NT2/D1 (cell line): ENCODE data around the gene DRC7.

Experiments
- DNase-seq: peaks from one replicate; pipeline ENCODE4 v3.0.0-alpha.2; 2011; ENCODE audit warnings: low read depth, low spot score
- H3K27me3 ChIP-seq: 2 replicates; pipeline ENCODE4 v1.6.0; 2011; ENCODE audit warnings: mild to moderate bottlenecking; ENCODE audit not compliant: insufficient read length, insufficient read depth
- H3K36me3 ChIP-seq: 2 replicates; pipeline ENCODE4 v1.6.1; 2011; ENCODE audit warnings: mild to moderate bottlenecking, low read length, mixed read lengths; ENCODE audit not compliant: insufficient read depth, insufficient read length
- H3K4me1 ChIP-seq: 2 replicates; pipeline ENCODE4 v1.5.1; 2011; ENCODE audit not compliant: insufficient read depth, insufficient read length
- H3K4me3 ChIP-seq: 2 replicates; pipeline ENCODE4 v1.5.1; 2011; ENCODE audit warnings: low read depth; ENCODE audit not compliant: insufficient read length
- H3K9ac ChIP-seq: 2 replicates; pipeline ENCODE4 v1.6.0; 2011; ENCODE audit warnings: low read depth; ENCODE audit not compliant: insufficient read length
- H3K9me3 ChIP-seq: 2 replicates; pipeline ENCODE4 v1.5.1; 2011; ENCODE audit warnings: mild to moderate bottlenecking, low read length; ENCODE audit not compliant: insufficient read depth
- SUZ12 ChIP-seq: IDR thresholded peaks from 2 replicates; pipeline ENCODE4 v1.6.1; 2011; ENCODE audit not compliant: insufficient read length, insufficient read depth; ENCODE audit errors: extremely low read depth
- YY1 ChIP-seq: IDR thresholded peaks from 2 replicates; pipeline ENCODE4 v1.6.1; 2011; ENCODE audit not compliant: insufficient read length, insufficient read depth
- ZNF274 ChIP-seq: IDR thresholded peaks from 2 replicates; pipeline ENCODE4 v1.6.1; 2011; ENCODE audit warnings: mild to moderate bottlenecking, low read depth, low read length

DRC7 gene

DNA sequence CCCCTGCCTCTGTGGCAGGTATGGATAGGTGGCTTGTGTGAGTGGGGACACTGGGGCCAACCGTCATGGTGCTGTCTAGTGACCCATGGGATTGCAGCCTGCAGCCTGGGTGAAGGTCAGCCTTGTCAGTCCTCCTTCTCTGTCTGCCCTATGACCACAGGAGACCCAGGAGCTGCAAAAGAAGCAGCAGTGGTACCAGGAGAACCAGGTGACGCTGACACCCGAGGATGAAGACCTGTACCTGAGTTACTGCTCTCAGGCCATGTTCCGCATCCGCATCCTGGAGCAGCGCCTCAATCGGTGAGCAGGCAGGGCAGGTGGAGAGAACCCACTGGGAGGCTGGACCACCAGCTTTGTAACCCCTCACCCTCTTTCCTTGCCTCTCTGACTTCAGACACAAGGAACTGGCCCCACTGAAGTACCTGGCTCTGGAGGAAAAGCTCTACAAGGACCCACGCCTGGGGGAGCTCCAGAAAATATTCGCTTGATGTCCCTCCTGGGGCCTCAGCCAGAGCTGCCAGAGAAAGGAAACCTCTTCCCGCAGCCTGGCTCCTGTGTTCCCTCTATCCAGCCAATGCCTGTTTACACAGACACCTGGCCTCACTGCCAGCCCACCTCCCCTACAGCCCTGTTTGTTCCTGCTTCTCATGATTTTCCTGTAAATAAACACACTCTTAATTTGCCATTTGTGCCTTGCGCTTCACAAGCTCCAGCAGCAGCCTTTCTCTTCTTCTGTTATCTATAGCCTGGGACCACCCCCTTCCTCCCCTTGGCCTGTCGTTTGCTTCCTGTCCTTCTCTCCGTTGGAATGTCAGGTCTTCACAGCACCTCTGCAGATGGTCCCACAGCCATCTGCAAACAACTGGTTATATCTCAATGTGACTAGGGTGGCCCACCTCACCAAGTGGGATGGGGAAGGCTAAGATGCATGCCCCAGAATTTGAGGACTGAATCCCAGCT lies 36.4 kb downstream of the DRC7 start:
- Histone ChIP-seq H3K27me3 (no peaks in the 10 kb centered on the region), H3K9me3 (no peaks in the 10 kb centered on the region), H3K9ac (no peak overlapping the region), H3K4me1 (no peaks in the 10 kb centered on the region), H3K36me3 (no peaks in the 10 kb centered on the region), H3K4me3 (no peak overlapping the region)
- TF ChIP-seq YY1 (no peak), SUZ12 (no peak), ZNF274 (no peak)
- no peak for DNase-seq

- H3K27me3 ChIP-seq = no peaks in the 10 kb centered on the region
- H3K36me3 ChIP-seq = peaks cover 1% of the 10 kb centered on the region
- H3K9me3 ChIP-seq = no peaks in the 10 kb centered on the region
- H3K4me3 ChIP-seq = no peak overlapping the region
- no peak for TF ChIP-seq YY1
- no peak for TF ChIP-seq SUZ12
- TF ChIP-seq ZNF274 = no peak
- no peak overlapping the region for H3K9ac ChIP-seq
- H3K4me1 ChIP-seq = peaks cover 5% of the 10 kb centered on the region
- DNase-seq = no peak
Measured at GRCh38 chr16:57732037-57732436, 37.4 kb downstream of the DRC7 start.

- H3K4me3 ChIP-seq = no peak overlapping the region
- peaks cover 8% of the 10 kb centered on the region for H3K36me3 ChIP-seq
- TF ChIP-seq SUZ12 = no peak
- no peak for TF ChIP-seq ZNF274
- no peak for TF ChIP-seq YY1
- no peaks in the 10 kb centered on the region for H3K27me3 ChIP-seq
- H3K9ac ChIP-seq = no peak overlapping the region
- no peak for DNase-seq
- no peaks in the 10 kb centered on the region for H3K9me3 ChIP-seq
- H3K4me1 ChIP-seq = peaks cover 6% of the 10 kb centered on the region
Measured at GRCh38 chr16:57732714-57733113, 38.1 kb downstream of the DRC7 start.

- peak overlapping the region; percentile 98 for H3K9ac ChIP-seq
- DNase-seq = no peak
- H3K4me1 ChIP-seq = peaks cover 6% of the 10 kb centered on the region
- peaks cover 20% of the 10 kb centered on the region for H3K36me3 ChIP-seq
- TF ChIP-seq SUZ12 (no peak), ZNF274 (no peak), YY1 (no peak)
- H3K9me3 ChIP-seq = no peaks in the 10 kb centered on the region
- peak overlapping the region; percentile 92 for H3K4me3 ChIP-seq
- H3K27me3 ChIP-seq = no peaks in the 10 kb centered on the region
Measured at GRCh38 chr16:57734308-57734924, 39.8 kb downstream of the DRC7 start.

DNA sequence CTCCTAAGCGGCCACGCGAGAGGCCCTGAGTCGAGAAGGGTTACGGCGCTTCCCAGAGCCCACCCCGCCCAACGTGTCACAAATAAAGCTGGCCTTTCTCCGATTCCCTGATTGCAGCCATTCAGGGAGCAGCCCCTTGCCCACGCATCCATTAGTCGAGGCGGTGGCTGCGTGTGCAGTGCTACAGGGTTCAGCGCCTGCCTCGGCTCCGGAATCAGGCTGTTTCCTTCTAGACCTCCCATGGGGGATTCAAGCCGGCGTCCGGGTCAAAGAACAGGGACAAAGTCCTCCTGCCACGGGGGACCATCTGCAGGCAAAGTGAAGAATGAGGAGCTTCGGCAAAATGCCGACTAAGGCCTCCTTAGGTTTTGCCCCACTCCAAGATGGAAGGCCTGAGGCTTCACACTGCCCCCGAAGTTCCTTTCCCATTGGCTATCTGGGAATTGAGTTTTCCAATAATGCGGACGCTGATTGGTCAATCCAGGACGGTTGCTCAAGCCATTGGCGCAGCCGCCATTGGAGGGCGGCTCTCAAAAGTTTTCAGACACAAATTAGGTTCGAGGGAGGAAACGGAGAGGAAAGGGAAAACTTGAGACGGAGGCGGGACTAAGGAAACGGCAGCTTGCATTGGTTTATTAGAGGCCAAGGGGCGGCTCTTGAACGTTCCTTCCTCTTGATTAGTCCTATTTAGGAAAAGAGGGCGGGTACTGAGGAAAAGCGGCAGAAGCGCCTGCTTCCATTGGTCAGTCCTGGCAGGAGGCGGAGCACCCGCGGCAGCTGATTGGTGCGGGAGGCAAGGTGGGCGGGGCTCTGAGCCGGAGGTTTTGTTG lies 40.5 kb downstream of the DRC7 start:
- Histone ChIP-seq H3K4me3 (peak overlapping the region; percentile 92), H3K4me1 (peaks cover 6% of the 10 kb centered on the region), H3K36me3 (peaks cover 21% of the 10 kb centered on the region), H3K9ac (peak overlapping the region; percentile 98), H3K27me3 (no peaks in the 10 kb centered on the region), H3K9me3 (no peaks in the 10 kb centered on the region)
- DNase-seq = peak; percentile 100
- TF ChIP-seq ZNF274 (no peak), YY1 (peak; percentile 96)

DNA sequence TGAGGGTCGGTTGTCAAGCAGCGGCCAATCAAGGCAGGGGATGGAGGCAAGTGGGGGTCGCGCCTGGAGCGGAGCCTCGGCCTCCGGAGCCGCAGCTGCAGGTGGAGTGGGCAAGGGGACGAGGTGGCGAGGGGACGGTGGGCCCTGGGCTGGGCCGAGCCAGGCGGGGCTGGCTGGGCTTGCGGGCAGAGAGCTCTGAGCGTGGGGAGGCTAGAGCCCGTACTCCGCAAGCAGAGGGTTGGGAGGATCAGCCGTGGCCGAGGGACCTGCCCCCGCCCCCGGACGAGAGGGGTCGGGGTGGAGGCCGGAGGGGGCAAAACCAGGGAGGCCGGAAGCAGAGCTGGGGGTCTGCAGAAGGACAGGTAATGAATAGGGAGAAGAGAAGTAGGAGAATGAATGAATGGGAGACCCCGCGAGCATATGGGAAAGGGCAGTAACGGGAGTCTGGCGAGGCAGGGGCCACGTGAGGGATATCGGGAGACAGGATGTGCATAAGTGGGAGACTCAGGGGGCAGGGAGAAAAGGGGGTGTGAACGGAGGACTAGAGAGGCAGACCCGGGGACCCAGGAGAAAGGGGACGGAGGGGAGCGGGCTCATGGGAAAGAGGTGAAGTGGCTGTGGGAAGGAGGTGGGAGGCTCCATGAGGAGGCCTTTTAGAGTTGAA lies 41.3 kb downstream of the DRC7 start, which contains the start of gene KATNB1:
Gene KATNB1, plus strand, starts transcription at position 16 of the 664 bp plus-strand sequence. CDS start 1,474 bp downstream, outside the sequence.
- TF ChIP-seq ZNF274 (no peak), SUZ12 (no peak), YY1 (no peak)
- DNase-seq = no peak

More for the DNA sequence above, 41.3 kb downstream of the DRC7 start, which contains the start of gene KATNB1:
- Histone ChIP-seq H3K36me3 (peaks cover 23% of the 10 kb centered on the region), H3K4me1 (peaks cover 10% of the 10 kb centered on the region), H3K4me3 (peak within 1 kb of the TSS; percentile 92), H3K9me3 (no peaks in the 10 kb centered on the region), H3K27me3 (no peaks in the 10 kb centered on the region), H3K9ac (peak within 1 kb of the TSS; percentile 98)
